Activated T-helper 1 cell treated with anti-CD3 and anti-CD28 coated beads, Interleukin-2, amount 50 U/mL, for 16 hours (primary cell): ENCODE data around the gene SLC4A5.

ENCODE experiments used
- DNase-seq, 2 donors: peaks; one replicate each; pipeline ENCODE4 v3.0.0-alpha.2; 2020; ENCODE audit warnings: low read depth in 1 of 2, low spot score in 1 of 2

Gene SLC4A5

DNA sequence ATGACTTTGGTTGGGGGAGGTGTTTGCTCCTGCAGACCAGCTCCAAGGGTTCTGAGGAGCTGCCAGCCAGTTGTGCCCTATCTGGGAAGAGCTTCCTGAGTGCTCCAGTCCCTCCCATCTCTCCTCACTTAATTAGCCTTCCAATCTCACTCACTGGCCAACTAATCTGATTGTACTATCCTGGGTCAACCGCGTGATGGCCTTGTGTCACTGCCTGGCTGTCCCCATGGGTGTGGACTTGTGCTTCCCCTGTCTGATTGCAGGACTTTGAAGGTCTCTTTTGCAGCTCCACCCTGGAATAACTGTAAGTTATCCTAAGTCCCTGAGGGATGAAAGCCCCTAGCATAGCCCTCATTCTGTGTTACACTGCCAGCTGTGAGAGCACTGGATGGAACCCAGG, 65.0 kb downstream of the SLC4A5 start:
- no peak for DNase-seq

GRCh38 chr2:74275228-74275627, 68.0 kb downstream of the SLC4A5 start:
- DNase-seq: no peak

GRCh38 chr2:74269667-74270066, 73.5 kb downstream of the SLC4A5 start:
- no peak for DNase-seq

DNA sequence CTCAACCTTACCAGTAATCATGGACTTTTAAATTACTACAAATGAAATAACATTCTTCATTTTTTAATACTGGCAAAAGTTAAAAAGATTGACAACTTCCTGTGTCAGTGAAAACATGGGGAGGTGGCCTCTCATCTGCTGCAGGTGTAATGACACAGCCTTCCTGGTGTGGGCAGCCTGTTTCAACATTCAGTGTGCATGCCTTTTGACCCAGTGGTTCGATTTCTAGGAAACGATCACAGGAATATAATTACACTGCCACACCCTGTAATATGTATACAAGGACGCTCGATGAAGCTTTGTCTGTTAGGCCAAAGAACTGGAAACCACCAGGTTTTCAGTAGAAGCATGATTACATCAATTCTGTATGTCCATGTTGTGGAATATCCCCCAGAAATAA, 76.1 kb downstream of the SLC4A5 start:
- peak in 1 of 2 donors; percentile 12 for DNase-seq

DNA sequence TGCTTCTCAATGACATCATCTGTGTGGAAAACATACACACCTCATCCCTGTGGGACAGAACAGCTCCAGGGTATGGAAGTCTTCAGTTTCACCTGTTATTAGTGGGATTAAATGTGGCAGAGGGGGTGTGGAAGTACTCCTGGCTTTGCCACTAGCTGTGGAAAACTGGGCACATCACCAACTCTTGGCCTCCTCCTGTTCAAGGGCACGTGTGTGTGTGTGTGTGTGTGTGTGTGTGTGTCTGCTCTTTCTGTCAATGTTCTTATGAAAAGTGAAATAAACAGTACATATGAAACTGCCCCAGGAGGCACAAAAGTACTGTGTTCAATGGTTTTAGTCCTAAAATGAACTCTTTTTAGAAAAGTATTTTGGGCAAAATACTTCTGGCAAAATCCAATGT, 78.9 kb downstream of the SLC4A5 start:
- DNase-seq: no peak

DNA sequence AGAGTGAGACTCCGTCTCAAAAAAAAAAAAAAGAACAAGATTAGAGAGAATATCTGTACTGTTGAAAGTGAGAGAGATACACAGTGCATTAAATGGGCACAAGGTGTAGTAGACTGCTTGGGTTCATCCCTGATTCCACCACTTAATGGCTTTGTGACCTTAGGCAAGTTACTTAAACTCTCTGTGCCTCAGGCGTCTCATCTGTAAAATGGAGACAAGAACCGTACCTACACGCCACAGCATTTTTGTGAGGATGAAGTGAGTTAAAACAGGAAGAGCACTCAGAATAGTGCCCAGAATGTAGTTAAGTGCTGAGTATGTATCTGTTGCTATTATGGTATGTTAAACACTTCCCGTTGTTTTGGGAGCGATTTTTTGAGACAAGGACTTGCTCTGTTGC, 80.5 kb downstream of the SLC4A5 start:
- DNase-seq: no peak

- DNase-seq: no peak
These were observed 81.9 kb downstream of the SLC4A5 start for GRCh38 chr2:74261204-74261864.

- no peak for DNase-seq
These were observed 82.7 kb downstream of the SLC4A5 start for GRCh38 chr2:74260495-74260894.

DNA sequence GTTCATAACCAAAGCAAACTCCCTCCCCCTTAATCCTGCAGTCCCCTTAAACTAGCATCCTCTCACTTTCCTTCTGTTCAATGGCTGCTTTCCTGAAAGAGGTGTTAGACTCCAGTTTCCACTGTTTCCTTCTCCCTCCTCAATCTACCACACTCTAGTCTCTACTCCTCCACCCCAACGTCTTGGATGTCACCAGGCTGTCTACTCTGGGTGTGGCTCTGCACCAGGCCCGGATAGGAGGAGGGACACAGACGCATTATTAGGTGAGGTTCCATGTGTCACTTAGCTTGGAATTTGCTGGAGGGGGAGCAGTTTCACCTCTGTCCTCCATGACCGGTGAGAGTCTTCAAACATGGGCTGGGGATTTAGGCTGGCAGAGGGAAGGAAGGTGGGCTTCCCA, 83.5 kb downstream of the SLC4A5 start:
- no peak for DNase-seq

DNA sequence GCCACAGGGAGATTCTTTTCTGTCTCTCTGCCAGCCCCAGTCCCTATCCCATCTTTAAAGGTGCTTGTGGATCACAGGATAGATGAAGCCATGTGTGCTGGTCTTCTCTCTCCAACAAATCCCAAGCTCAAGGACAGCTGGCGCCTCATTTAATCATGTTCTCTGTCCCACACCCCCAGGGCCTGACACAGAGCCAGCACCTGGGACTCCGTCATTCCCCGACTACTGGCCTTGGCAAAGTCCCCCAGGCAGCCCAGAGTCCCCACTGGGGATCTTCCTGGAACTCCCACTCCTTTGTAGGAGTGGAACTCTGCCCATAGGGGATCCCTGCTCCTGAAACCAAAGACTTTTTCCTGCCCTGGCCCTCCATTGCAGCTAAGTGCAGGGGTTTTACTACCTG, 84.0 kb downstream of the SLC4A5 start:
- no peak for DNase-seq

DNA sequence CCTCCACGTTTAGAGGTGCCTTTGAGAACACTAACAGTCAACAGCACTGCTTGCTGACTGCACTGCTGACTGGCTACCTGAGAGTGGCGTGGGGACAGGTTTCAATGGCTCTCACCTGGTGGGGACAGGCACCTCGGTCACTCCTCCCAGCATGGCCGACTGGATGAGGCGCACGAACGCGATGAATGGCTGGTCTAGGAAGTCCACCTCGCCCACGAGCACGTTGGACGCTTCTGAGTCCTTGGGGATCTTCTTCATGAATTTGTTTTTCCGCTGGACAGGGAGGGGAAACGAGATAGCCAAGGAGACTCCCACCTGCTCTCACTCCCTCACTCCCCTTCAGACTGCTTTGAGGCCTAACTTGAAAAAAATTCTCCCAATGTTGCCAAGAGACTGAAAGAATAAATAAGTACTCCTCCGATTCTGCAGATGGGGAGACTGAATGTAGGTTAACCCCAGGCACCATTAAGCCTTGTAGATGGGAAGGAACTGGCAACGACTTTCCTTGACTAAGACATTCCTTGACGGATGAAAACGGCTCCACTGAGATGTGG, 87.5 kb downstream of the SLC4A5 start:
- DNase-seq: no peak

DNA sequence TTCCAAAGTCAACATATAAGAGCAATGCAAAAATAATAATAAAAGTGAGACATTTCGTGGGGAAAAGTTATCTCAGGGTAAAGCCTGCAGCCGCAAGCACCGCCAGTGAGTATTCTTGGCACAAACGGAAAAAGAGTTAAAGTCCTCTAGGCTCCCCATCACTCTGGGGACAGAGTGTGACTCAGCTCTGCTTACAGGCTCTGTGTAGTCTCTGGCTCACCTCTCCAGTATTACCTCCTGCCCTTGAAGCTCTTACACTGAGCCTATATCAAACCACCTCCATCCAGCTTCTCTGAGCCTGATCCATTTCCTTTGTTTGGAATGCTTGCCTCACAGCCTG, 89.3 kb downstream of the SLC4A5 start:
- no peak for DNase-seq

GRCh38 chr2:74253306-74253970, 89.8 kb downstream of the SLC4A5 start:
- no peak for DNase-seq

DNA sequence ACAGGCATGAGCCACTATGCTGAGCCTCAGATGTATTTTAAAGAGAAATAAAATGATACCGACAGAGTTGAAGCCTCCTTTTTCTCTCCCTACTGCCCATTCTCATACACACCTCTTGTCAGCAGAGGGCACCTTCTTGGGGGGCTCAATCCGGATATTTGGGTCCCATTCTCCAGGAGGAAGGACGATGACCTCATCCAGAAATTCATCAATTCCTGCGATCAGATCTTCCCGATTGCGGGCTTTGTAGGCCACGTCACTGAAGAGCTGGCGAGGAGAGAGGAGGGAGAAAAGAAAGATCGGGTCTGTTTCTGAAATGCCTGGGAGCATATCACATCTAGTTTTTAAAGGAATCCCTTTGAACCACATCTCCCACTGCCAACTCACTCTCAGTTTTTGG, 90.4 kb downstream of the SLC4A5 start:
- no peak for DNase-seq

- no peak for DNase-seq
These were observed 91.2 kb downstream of the SLC4A5 start for GRCh38 chr2:74252036-74252435.

GRCh38 chr2:74250189-74250631, 93.0 kb downstream of the SLC4A5 start:
- peak in 1 of 2 donors; percentile 16 for DNase-seq

DNA sequence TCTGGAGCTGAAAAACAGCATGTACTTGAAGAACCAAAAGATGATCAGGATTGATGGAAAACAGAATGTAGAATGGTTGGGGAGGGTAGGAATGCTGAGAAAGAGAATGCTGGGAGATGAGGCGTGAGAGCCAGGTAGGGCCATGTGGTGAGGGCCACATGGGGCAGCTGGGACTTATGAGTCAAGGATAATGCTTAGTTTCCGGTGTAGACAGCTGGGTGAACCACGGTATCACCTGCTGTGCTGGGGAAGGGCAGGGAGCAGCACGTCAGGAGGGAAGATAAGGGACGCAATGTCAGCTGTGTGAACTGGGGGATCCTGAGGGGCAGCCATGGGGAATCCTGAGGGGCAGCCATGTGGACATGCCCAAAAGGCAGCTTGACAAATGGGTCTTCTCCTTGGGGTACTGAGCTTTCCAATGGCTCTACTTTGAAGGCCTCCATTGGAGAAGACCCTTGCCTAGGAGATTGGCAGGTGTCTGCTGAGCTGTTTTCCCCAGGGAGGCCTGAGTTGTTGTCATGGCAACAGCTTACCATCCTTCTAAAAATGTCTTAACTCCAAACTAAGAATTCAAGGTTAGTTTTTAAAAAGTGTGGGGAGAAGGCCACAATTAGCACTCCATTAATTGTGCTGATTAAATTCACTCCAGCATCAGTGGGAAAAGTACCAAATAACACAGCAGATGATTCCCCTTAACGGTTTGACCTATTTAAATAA, 93.7 kb downstream of the SLC4A5 start:
- no peak for DNase-seq

DNA sequence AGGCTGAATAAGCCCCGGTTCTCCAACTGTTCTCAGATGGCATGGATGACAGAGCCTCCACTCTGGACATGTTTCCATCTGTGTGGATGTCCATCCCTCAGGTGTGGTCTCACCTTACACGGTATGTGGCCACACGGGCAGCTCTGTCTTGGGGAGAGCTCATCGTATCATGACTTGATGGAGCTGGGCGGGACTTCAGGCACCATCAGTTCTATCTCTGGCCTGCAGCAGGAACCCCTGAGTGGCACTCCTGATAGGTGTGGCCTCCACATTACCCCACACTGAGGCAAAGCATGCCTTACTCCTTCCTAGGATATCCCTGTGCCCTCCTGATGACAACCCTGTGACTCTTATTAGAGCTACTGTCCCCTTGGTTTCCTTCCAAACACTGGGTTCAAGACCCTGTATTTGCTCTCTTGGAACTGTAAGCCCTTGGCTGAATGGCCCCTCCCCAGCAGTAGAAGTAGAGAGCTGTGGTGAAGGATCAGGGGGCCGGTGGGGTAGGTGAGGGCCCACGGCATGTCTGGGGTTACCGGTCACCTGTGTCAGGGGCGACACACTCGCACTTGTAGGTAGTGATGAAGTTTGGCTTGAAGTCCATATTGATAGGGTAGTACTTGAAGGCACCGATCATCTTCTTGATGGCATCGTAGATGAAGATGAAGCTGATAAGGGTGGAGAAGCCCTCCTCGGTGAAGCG, 96.6 kb downstream of the SLC4A5 start:
- no peak for DNase-seq

- DNase-seq: no peak
These were observed 98.9 kb downstream of the SLC4A5 start for GRCh38 chr2:74244286-74244685.

GRCh38 chr2:74242354-74243071, 100.7 kb downstream of the SLC4A5 start:
- no peak for DNase-seq

DNA sequence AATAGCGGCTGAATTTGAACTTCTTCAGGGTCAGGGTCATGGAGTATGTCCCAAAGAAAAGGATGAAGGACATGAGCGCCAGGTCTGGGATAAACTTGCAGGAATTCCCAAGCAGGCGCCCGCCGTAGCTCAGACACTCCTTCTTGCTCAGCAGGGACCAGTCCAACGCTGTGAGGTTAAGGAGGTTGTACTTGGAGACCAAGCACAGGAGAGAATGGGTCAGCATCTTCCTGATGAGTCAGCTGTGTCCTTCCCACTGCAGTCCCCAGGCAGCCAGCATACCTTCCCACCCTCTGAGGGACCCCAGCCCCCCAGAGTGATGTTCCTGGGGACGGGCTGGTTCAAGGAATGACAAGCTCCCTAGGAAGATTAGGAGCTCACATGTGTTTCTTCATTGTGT, 103.9 kb downstream of the SLC4A5 start:
- DNase-seq: no peak
